GM18907 (cell line): ENCODE data around the gene NKD2.
"Not testable (repeated sequence)": the region's sequence is repeated elsewhere in the genome, so short reads cannot be mapped to it uniquely, and the experiment has no call there.

Experiments used
- ATAC-seq: cut with Tn5 transposase; IDR thresholded peaks from one replicate; pipeline ENCODE4 v1.9.1; 2021; ENCODE audit warnings: mild to moderate bottlenecking, moderate library complexity; ENCODE audit not compliant: unreplicated experiment

NKD2 gene

GRCh38 chr5:1012313-1012841, 3.8 kb downstream of the NKD2 start:
- no peak for ATAC-seq

GRCh38 chr5:1012900-1013237, 4.3 kb downstream of the NKD2 start:
- ATAC-seq = no peak

- ATAC-seq = no peak
Observed at GRCh38 chr5:1013238-1013947, 4.8 kb downstream of the NKD2 start.

- ATAC-seq = no peak
Observed at GRCh38 chr5:1013948-1014301, 5.3 kb downstream of the NKD2 start.

GRCh38 chr5:1014346-1014745, 5.7 kb downstream of the NKD2 start:
- ATAC-seq = no peak

- ATAC-seq = no peak
Observed at GRCh38 chr5:1014781-1015221, 6.2 kb downstream of the NKD2 start.

- no peak for ATAC-seq
Observed at GRCh38 chr5:1015507-1015906, 6.9 kb downstream of the NKD2 start.

- ATAC-seq = no peak
Observed at GRCh38 chr5:1016036-1016435, 7.4 kb downstream of the NKD2 start.

GRCh38 chr5:1016476-1016875, 7.9 kb downstream of the NKD2 start:
- no peak for ATAC-seq

GRCh38 chr5:1017056-1017455, 8.5 kb downstream of the NKD2 start:
- no peak for ATAC-seq

GRCh38 chr5:1017691-1018455, 9.3 kb downstream of the NKD2 start:
- ATAC-seq = no peak

GRCh38 chr5:1018596-1018995, 10.0 kb downstream of the NKD2 start:
- no peak for ATAC-seq

GRCh38 chr5:1019001-1019905, 10.7 kb downstream of the NKD2 start:
- no peak for ATAC-seq

GRCh38 chr5:1020452-1020961, 11.9 kb downstream of the NKD2 start:
- ATAC-seq = no peak

GRCh38 chr5:1021136-1021968, 12.8 kb downstream of the NKD2 start:
- no peak for ATAC-seq

- ATAC-seq = not testable (repeated sequence)
Observed at GRCh38 chr5:1021969-1022336, 13.4 kb downstream of the NKD2 start.

GRCh38 chr5:1026700-1027621, 18.4 kb downstream of the NKD2 start:
- ATAC-seq = no peak

- no peak for ATAC-seq
Observed at GRCh38 chr5:1027631-1028441, 19.2 kb downstream of the NKD2 start.
